Activated effector memory CD4-positive, alpha-beta T cell treated with anti-CD3 and anti-CD28 coated beads, Interleukin-2, amount 50 U/mL, for 16 hours (primary cell): Measurements from ENCODE around the gene FOXK1.

Experiments used
- DNase-seq: peaks from one replicate; pipeline ENCODE4 v3.0.0-alpha.2; 2020

FOXK1 gene

DNA sequence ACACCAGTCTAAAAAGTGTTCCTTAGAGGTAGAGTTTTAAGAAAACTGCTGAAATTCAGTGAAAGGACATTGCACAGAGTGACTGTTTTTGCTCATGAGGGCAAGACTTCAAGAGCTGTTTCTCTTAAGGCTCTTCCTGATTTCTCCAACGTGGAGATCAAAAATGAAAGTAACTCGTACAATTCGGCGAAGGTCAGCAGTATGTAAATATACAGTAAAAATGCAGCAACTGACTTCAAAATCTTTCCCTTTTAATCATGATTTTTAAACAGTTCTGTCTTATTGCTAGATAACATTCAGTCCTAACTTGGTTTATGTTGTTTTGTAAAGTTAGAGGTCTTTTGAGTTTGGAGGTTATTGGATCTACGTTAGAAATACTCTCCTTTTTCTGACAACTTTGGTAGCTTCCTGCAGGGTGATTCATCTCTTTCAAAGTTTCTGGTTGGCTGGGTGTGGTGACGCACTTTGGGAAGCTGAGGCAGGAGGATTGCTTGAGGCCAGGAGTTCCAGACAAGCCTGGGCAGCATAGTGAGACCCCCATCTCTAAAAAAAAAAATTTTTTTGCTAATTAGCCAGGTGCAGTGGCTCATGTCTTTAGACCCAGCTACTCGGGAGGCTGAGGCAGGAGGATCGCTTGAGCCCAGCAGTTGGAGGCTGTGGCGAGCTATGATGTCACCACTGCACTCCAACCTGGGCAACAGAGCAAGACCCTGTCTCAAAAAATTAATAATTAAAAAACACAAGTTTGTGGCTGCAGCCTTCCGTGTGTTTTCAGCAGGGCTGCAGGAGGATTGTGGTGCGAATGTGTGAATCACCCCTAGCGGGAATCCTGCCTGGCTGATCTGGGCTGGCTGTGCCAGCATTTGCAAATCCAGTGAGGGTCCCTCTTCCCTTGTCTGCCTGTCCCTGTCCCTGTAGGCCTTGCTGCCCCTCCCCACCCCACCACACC is 64.2 kb downstream of the FOXK1 start:
- DNase-seq = no peak

DNA sequence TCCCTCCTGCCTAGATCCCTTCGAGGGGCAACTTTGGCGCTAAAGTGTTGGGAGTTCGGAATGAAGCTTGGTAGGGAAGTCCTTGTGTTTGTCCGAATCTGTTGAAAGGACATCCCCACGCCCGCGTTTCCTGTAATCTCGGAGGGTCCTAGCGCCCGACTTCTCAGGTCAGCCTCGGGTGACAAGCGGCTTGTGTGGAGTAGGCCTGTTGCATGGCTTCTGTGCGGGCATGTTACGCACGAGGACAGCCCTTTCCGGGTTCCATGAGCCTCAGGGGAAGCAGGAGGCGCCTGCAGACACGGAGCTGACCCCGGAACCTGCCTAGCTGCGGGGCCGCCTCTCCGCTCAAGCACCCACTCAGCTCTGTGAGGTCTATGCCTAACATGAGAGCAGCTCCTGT is 64.9 kb downstream of the FOXK1 start:
- DNase-seq = no peak

DNA sequence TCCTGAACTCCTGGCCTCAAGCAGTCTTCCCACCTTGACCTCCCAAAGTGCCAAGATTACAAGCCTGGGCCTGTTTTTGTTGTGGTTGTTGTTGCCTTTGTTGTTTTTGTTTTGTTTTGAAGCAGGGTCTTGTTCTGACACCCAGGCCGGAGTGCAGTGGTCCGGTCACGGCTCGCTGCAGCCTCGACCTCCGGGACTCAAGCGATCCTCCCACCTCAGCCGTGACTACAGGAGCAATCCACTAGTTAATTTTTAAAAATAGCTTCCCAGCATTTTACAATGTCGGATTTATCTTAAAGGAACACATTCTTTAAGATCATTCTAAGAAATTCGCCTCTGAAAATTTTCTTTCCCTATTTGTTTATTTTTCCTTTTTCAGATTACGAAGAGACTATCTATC is 65.7 kb downstream of the FOXK1 start:
- no peak for DNase-seq

GRCh38 chr7:4748231-4748681 is 66.2 kb downstream of the FOXK1 start:
- DNase-seq = no peak

DNA sequence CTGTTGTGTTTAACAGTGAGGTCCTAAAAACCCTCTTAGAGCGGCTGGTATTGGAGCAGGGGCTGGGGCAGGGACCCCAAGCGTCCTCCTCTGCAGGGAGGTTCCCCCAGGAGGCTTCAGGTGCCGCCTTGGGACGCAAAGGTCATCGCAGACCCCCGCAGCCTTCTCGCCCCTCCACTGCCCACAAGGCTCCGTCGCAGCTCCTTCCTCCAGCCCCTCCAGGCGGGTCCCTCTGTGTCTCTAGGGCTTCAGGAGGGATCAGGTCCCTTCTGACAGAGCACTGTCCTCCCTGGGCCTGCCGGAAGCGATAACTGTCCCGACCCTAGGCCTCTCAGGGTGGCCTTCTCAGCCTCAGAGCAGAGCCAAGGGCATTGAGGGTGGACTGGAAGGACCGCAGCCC is 67.3 kb downstream of the FOXK1 start:
- DNase-seq = no peak

GRCh38 chr7:4749798-4750197 is 67.7 kb downstream of the FOXK1 start:
- no peak for DNase-seq

- DNase-seq = no peak
Measured at GRCh38 chr7:4751398-4751947, 69.4 kb downstream of the FOXK1 start.

DNA sequence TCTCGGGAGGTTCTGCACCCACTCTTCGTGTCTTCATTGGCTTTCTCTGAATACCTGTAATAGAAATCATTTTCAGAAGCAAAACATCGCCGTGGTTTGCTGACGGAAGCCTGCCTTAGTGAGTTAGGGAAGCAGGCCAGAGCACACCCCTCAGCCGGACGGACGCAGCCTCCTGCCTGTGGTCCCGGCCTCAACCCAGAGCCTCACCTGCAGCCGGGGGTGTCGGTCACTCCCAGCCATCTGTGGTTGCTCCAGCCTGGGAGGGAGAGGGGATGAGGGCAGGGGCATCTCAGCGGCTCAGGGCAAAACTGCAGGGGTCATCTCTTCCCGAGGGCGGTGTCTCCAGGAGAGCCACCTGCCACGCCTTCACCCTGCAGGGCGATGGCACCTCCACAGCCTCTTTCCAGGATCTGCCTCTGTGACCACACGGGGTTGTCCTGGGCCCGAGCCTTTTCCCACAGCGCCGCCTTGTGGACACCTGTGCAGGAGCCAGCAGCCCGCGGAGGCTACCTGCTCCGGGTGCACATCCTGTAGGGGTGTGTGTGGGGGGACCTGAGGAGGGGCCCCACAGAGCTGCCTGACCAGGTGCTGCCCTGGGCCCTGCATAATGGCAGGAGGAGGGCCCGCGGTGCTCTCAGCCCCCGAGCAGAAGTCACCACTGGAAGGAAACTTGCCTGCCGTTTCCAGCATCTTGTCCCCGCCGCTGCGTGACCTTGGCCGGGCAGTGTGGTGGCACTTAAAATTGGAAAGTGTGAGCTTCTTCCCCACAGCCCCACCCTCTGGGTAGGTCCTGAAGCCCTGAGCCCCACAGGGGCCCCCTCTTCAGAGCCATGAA is 71.7 kb downstream of the FOXK1 start:
- peak; percentile 94 for DNase-seq

DNA sequence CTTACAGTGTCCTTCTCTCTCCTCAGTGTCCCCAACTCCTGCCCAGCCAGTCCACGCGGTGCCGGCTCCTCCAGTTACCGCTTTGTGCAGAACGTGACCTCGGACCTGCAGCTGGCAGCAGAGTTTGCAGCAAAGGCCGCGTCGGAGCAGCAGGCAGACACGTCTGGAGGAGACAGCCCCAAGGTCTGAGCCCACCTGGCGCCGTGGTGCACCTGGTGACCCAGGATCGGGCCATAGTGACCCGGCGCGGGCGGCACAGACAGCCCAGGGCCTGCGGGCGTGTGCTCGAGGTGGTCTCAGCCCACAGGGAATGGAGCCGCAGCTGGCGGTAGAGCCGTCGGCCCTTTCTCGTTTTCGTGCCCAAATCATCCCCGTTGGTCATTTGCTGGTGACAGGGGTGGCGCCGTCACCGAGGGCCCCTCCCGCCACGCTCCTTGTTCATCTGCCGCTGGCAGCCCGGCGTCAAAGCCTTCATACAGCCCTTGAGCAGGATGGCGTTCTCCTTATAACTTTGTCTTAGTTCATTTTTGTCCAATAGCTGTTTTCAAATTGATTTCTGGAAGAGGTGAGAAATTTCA is 72.4 kb downstream of the FOXK1 start:
- no peak for DNase-seq

GRCh38 chr7:4755045-4755444 is 73.0 kb downstream of the FOXK1 start:
- no peak for DNase-seq

GRCh38 chr7:4758111-4758510 is 76.0 kb downstream of the FOXK1 start:
- no peak for DNase-seq

DNA sequence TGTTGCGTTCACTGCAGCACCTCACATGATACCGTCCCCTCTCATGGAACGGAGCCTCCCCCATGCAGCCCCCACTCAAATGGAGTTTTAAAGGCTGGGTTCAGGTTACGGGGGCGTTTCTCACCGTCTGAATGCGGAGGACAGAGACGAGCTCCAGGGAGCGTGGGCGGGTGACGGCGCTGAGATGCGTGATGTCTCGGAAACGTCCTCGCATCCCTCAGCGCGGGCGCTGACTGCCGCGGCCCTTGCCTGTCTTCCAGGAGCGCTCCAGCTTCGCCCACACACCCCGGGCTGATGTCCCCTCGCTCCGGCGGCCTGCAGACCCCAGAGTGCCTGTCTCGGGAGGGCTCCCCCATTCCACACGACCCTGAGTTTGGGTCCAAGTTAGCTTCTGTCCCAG is 76.7 kb downstream of the FOXK1 start:
- no peak for DNase-seq

GRCh38 chr7:4759211-4759610 is 77.1 kb downstream of the FOXK1 start:
- DNase-seq = no peak

DNA sequence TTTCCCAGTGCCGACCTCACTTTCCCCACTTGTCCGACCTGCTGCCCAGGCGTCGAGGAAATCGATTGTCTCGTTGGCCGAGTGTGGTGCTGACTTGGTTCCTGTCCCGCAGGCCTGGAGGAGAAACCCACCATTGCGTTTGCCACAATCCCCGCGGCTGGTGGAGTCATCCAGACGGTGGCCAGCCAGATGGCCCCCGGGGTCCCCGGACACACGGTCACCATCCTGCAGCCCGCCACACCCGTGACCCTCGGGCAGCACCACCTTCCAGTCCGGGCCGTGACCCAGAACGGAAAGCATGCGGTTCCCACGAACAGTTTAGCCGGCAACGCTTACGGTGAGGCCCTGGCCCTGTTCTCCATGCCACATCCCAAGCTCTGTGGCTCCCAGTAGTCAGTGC is 78.9 kb downstream of the FOXK1 start:
- DNase-seq = no peak

- DNase-seq = no peak
Measured at GRCh38 chr7:4762121-4763055, 80.3 kb downstream of the FOXK1 start.

GRCh38 chr7:4763091-4763793 is 81.1 kb downstream of the FOXK1 start:
- no peak for DNase-seq

DNA sequence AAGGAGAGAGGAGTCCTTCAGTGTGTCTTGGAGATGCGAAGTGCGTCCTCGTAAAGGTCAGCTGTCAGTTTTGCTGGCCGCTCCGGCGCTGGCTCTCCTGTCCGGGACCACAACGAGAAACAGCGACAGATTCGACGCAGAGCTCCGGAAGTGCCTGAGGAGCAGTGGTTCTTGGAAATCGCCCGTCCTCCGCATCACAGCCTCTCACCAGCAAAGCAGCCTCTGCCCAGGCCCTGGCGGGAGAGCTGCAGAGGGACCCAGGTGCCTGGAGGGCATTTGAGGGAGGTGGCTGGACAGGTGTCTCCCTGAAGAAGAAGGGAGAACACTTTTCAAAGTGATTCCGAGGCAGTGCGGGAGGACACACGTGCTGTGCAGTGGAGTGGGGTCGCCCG is 81.7 kb downstream of the FOXK1 start:
- no peak for DNase-seq

DNA sequence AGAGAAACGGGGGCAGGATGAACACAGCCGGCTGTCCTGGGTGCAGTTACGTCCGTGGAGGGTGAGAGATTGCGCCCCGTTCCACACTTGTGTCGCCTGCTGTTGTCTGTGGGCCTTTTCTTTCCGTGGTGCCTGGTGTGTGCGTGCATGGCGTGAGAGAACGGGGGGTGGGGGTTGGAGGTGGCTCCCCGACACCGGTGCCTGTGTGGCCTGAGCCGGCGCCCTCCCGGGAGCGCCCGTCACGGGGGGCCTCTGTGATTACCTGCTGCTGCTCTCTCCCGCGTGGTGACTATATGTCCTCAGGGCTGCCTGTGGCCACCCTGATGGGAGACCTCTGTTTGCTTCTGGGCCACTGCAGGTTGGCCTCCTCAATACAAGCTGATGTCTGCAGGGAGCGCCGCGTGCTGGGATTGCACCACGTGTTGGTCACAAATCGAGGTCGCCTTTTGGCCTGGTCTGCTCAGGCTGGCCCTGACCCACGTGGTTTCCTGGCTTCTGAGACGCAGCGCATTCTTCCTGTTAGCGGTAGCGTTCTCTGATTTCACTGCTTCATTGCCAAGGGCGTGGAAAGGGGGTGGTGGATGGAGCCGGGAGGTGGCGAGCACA is 82.4 kb downstream of the FOXK1 start:
- no peak for DNase-seq

DNA sequence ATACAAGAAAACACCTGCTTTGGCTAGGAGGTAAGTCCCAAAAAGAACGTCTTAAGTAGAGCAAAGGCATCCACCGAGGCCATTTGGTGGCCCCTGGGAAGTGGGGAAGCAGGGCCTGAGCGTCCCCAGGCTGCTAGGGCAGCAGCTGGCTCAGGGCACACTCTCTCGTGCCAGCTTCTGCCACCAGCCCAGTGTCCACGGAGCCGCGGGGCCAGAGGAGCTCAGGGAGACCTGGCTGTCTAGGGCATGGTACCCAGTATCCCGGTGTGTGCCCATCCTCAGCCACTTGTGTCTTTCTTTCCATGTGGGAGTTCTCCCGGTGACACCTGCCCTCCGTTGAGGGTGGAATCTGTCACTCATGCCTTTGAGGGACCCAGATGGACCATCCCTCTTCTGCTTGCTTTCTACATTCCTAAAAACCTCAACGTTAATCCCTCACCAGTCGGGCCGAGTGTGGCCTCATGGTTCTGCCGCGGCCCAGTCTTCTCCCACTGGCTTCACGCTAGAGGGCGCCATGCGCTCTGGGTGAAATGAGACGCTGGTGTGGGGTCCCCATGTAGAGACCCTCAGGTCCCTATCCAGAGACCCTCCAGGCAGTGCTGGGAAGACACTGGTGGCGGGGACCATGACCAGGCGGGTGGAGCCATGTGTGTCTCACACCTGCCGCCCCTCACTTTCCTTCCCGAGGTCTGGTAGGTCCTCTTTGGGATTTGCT is 83.8 kb downstream of the FOXK1 start:
- DNase-seq = no peak
